HG03469 (cell line): Measurements from ENCODE around the gene NSMCE4A.
"Not testable (repeated sequence)": the region's sequence is repeated elsewhere in the genome, so short reads cannot be mapped to it uniquely, and the experiment has no call there.

Experiments used
- ATAC-seq: cut with Tn5 transposase; IDR thresholded peaks from one replicate; pipeline ENCODE4 v1.9.1; 2021; ENCODE audit warnings: mild to moderate bottlenecking, moderate library complexity, moderate number of reproducible peaks; ENCODE audit not compliant: unreplicated experiment

NSMCE4A gene

DNA sequence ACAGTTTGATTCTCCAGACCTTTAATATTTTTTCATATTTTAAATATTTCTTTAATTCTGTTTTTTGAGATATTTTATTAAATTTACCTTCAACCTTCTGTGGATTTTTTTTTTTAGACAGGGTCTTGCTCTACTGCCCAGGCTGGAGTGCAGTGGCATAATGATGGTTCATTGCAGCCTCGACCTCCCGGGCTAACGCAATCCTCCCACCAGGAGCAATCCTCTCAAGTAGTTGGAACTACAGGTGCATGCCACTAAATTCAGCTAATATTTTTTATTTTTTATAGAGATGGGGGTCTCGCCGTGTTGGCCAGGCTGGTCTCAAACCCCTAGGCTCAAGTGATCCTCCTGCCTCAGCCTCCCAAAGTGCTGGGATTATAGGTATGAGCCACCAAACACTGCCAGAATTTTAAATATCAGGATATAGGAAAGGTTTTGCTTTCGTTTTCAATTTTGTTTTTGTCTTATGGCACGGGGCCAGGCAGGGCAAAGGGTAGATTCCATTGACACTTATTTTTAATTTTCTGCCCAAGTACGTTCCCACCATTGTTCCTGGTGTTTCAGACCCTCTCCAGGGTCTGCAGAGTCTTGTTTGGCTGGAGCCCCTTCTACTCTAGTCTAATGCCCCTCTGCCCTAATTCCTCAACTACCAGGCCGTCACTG is 15.1 kb upstream of the NSMCE4A start:
- no peak for ATAC-seq

DNA sequence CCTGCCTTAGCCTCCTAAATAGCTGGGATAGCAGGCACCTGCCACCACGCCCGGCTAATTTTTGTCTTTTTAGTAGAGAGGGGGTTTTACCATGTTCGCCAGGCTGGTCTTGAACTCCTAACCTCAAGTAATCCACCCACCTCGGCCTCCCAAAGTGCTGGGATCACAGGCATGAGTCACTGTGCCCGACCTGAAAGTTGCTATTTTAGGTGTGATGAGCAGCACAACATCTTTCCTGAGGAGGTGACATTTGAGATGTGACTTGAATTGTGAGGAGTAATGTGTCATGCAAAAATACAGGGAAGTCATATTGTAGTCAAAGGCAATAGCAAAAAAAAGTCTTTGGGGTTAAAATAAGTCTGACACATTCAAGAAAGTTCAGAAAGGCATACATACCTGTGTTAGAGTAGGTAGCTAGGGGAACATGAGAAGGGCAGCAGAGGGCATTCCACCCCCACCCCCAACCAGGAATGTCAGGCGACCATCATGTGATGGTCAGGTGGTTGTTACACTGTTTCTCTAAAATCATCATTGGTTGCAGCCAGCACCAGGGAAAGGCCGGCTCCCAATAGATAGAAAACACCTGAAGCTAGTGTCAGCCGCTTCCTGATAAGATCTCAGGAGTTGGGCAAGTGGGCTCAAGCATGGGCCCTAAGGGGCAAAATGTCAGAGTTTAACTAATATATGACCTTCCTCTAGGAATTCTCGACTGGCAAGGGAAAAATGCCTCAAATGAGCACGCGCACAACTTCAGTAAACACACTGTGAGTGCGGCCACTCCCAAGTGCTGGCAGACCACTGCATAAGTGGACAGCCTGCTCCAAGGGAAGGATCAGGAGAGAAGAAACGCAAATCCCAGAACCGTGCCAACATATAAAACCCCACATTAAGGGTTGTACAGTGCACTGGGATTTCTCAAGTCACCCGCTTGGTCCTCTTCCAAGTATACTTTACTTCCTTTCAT is 13.6 kb upstream of the NSMCE4A start, which contains the start of gene TACC2:
TACC2 (plus strand) TSS at position 803 of the 964 bp plus-strand sequence. CDS start 32,819 bp downstream, outside the sequence.
- no peak for ATAC-seq

DNA sequence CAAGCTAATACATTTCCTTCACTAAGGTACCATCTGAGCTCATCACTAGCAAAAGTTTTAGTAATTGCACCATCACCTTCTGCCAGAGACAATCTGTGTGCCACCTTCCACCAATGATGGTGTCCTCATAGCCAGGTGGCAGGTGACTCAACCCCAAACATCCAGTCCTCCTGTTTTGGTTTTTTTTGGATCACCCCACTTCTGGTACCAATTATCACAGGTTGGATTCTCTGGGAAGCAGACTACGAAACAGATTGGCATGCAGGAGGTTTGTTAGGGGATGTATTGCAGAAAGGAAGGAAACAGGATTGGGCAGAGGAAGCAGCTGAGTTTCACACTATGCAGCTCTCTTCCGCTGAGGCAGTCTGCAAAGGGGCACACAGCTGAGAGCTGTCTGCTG is 9.4 kb upstream of the NSMCE4A start:
- no peak for ATAC-seq

DNA sequence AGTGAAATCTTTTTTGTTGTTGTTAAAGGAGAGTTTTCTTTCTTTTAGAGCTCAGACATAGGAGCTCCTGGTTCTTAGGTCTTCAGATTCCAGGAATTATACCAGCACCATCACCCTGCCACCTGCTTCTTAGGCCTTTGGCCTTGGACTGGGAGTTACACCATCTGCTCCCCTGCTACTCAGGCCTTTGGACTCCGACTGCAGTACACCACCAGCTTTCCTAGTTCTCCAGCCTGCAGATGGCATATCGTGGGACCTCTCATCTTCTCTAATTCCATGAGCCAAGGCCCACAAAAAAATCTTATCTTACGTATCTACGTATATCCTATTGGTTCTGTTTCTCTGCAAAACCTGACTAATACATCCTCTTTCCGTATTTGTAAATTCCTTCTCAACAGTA is 8.8 kb upstream of the NSMCE4A start:
- no peak for ATAC-seq

DNA sequence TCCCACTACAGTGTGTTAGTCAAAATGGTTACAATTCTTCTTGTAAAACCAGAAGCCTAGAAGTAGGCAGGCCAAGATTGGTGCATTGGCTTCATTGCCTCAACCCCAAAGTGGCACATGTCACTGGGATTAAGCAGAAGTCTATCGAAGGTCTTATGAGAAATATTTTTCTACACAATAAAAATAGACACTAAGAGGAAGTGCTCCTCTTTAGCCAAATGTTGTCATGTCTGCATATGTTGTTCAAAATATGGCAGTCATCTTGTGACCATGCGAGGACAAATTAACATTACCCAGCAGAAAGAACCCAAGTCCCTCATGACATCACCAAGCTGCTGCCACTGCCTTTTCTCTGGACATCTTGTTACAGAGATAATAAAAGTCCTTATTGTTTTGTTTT is 6.3 kb upstream of the NSMCE4A start:
- ATAC-seq = no peak

DNA sequence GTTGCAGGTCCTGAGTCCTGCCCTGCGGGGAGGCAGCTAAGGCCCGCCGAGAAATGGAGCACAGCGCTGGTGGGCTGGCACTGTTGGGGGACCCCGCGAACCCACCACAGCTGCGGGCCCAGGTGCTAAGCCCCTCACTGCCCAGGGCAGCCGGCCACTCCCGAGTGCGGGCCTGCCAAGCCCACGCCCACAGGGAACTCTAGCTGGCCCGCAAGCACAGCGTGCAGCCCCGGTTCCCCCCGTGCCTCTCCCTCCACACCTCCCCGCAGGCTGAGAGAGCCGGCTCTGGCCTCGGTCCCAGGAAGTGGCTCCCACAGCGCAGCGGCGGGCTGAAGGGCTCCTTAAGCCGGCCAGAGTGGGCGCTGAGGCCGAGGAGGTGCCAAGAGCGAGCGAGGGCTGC is 3.5 kb upstream of the NSMCE4A start:
- ATAC-seq = no peak

DNA sequence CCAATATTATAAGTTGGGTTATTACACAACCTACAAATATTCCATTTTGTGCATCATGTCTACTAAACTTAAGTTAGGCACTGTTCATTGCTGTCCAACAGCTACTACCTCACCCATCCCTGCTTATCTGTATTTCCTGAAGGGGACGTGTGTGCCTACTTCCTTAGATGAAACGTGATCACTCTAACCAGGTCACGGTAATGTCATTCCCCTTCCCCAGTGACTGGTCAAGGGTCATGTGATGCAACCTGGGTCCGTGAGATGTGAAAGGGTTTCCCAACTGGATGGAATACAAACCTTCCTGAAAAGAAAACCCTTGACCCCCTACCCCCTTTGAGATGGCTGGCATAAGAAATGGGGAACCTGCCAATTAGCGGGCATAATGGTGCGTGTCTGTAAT is 1.6 kb upstream of the NSMCE4A start:
- no peak for ATAC-seq

DNA sequence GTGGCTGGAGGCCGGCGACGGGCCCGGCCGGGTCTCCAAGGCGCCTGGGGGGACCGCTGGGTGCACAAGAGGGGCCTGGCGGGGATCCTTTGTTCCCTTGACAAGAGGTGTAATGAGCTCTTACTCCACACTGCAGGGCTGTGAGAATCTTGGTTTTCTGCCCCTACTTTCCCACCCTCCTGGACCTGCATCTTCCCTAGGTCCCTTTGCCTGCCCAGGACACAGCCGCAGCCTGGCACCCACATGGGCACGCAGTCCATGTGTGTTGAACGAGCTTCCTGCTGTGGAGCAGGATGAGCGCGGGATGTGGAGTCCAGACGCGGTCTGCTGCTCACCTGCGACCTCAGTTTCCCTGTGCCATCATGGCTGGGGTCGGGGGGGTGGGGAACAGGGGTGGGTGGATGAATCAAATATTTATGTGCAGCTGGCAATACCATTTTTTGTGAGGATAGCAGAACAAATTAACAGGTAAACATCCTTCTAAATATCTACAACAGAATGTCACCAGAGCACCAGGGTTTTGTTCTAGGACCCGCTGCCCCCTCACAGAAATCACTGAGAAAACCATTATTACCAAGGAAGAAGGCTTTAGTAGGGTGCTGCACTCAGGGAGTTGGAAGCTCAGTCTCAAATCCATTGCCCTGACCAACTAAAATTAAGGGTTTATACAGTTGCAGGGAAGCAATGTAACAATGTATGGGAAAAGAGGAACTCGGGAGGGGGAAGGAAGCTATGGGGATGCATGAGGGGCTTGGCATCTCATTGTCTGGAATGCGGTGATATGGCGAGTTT is 474 bp upstream of the NSMCE4A start:
- ATAC-seq = no peak

DNA sequence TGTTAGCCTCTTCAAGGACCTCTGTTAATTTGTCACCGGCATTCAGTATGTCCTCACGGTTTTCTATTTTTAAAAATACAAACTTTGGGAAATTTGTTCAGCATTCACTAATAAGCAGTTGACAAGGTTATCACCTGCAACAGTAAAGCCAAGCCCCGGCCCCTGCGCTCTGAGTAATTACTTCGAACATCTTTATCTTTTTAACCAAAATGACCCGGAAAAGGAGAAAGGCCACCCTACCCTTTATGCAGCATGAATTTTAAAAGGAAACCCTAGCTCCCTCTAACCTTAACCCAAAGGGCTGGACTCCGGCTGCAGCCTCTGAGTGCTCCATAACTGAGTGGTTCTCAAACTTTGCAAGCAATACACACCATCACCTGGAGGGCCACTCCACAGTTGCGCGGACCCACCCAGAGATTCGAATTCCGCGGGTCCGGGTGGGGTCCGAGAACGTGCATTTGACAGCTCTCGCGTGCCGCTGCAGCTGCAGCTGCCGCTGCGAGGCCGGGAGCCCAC is 940 bp downstream of the NSMCE4A start:
- no peak for ATAC-seq

DNA sequence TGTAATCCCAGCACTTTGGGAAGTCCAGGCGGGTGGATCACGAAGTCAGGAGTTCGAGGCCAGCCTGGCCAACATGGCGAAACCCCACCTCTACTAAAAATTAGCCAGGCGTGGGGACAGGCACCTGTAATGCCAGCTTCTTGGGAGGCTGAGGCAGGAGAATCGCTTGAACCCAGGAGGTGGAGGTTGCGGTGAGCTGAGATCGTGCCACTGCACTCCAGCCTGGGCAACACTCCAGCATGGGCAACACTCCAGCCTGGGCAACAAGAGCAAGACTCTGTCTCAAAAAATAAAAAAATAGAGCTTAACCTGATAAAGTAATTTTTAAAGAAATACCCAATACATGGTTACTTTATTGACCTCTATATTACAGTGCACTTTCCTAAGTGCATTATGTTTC is 5.9 kb downstream of the NSMCE4A start:
- ATAC-seq = not testable (repeated sequence)

DNA sequence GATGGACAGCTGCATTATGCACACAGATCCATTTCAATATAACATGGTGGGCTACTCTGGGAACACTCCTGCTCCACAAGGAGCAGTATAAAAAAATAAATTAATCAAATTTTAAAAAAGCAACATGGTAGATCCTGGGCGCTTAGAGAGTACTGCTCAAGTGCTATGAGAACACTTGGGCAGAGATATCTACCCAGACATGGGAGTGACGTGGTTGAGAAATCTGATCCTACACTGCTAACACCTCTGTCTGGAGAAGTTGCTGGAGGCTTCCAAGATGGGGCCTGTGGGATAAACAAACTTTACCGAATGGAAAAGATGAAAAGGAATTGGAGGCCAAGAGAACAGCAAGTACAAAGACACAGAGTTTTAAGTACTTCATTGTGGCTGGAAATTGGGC is 9.0 kb downstream of the NSMCE4A start:
- ATAC-seq = no peak

DNA sequence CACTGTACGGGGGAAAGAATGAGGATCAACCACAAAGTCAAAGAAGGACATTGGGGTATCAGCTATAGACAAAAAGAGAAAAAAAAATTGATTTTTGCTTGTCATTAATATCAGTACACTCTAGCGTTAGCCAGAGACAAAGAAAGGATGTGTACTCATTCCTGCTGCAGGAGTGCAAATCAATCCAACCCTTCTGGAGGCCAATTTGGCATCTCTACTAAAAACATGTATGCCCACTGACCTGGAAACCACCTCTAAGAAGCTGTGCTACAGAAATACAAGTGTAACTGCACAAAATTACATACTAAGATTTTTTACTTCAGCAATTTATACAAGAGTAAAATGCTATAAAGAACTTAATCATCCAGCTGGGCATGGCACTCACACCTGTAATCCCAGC is 13.6 kb downstream of the NSMCE4A start:
- no peak for ATAC-seq

DNA sequence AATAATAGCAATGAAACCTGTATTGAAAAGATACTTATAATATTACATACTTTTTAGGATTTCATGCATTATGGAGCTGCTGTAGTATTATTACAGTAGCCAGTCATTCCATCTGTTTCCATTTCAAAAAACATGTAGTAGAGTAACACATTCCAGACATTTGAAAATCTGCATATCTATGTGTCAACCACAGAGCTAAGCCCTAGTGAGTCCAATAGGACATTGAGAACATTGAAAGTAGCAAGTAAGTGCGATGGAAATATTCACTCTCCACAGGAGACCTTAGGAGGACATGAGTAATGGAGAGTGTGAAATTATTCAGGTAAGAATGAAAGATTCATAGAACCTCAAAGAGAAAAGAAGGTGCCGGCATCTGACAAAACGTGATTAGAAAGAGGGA is 15.3 kb downstream of the NSMCE4A start:
- ATAC-seq = no peak

DNA sequence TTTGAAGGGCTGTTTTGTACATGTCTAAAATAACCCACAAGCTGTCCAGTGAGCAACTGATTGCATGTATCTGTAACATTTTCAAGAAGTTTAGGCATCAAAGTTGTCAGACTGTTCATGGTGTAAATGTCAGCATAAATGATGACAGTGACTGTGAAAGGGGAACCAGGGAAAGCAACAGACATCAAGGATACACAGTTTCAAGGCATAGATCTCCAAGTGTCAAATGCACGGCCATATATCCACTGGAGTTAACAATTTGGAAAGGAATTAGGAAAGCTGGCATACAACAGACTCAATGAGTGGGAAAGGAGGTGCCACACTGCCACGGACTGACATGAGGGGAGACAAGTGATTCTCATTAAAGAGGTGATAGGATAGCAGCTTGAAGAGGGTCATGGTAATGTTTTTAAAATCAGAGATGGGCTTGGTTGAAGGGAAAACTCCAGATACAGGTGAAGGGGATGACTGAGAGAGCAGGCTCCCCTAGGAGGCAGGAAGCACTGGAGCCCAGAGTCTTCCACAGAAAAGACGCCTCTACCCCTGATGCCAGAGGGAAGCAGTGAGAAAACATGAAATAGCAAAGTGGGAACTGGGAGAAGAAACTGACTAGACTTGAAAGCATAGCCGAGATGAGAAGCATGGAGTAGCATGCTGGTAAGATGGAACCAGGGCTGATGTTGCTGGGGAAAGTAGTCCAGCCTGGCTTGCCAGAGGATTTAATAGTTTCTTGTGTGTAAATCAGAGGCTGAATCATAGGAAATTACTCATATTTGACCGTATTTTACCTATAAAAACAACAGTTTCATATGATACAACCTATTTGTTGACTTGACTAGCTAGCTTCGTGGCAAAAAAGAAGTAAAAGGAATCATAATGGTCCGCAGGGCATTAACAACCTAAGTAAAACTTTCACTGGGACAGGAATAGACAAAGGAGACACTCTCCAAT is 18.6 kb downstream of the NSMCE4A start:
- no peak for ATAC-seq

DNA sequence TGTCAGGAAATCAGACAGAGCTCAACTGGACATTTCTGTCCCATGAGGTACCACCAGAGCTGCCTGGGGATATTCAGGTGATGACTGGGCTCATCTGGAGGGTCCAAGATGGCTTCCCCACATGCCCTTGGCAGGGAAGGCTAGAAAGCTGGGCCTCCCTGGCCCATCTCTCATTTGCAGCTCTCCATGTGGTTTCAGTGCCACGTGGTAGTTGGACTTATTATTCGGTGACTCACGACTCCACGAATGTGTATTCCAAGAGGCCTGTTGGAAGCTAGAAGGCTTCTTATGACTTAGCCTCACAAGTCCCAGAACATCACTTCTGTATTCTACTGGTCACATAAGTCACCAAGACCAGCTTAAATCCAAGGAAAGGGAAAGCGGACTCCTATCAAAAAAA is 22.8 kb downstream of the NSMCE4A start:
- ATAC-seq = no peak

DNA sequence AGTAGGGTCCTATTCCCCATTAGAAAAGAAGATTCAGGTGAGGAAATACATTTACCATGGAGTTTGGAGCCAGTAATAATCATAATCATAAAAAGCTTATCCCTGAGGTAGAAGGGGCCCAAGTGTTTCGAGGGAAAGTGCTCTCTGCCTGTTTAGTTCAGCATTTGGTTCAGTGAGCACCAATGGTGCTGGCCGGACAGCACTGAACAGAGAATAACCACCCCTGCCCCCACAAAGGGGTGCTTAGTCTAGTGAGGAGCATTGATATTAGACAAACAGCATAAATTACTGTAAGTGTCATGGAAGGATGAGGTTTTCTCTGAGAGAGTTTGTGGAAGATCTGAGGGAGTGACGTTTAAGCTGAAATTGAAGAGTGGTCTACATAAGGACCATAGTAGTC is 25.6 kb downstream of the NSMCE4A start:
- no peak for ATAC-seq

DNA sequence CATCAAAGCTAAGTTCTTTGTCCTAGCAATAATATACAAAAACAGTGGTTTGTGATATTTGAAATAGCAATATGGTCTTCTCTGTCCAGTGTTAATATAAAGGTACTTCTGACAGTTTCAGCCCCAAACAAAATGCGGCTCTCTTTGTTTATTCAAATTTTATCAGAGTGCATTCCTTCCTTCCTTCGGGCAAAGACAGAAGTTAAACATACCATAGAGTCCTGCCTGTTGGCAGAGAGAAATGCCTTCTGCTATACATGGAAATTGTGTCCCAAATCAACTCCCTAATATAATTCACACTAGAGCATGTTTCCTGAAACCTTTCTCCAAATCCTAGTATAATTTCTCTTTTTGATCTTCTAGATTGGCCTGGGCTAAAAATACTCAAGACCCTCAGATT is 26.0 kb downstream of the NSMCE4A start:
- ATAC-seq = no peak

DNA sequence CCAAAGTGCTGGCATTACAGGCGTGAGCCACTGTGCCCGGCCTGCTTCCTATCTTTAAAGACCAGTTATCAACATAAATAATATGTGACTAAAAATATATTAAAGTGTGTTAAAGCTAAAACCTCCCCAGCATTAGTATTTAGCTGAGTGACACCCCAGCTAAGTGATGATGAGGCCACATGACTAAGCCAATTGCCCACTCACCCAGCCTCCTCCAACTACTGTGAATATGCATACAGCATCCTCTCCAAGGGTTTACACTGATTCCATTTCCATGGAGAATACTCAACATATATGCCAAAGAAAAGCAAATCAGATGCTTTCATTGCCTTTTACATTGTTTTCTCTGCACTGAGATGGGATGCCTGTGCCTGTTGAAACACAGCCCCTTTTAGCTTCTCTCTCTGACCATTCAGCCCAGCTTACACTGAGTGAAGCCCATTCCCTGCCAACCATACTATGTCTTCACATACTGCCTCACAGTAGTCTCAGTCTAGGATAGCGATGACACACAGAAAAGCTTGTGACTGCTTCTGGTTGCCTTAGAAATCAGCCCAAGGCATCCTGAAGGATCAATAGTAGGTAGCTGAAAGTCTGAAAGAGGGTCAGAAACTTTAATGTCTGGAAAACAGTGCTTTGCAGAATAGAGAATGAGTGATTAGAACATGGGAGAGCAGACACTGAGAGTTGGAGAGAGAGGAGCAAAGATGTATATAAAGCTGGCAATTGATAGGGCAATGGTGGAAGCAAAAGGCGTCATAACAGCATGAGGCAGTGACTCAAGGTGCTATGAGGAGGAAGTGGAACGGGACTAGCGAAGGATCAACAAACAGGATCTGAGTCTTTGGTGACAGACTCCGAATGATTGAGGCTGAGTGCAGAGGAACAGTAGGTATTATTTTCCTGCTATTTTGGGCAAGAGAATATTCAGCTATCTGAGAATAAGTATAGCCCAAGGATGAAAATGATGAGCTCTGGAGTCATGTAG is 27.4 kb downstream of the NSMCE4A start:
- no peak for ATAC-seq
